ENCODE data around the gene PMEPA1. TPM values are rescaled to one million over a fixed set of nuclear protein-coding genes. Genes with fewer than 3 reads are reported as not detected.

The PMEPA1 gene, protein sequence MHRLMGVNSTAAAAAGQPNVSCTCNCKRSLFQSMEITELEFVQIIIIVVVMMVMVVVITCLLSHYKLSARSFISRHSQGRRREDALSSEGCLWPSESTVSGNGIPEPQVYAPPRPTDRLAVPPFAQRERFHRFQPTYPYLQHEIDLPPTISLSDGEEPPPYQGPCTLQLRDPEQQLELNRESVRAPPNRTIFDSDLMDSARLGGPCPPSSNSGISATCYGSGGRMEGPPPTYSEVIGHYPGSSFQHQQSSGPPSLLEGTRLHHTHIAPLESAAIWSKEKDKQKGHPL
- total RNA-seq, result 100 to 1,000 TPM in 1 of 2 donors, 10 to 100 TPM in 1; 96.5 to 245 TPM

DNA sequence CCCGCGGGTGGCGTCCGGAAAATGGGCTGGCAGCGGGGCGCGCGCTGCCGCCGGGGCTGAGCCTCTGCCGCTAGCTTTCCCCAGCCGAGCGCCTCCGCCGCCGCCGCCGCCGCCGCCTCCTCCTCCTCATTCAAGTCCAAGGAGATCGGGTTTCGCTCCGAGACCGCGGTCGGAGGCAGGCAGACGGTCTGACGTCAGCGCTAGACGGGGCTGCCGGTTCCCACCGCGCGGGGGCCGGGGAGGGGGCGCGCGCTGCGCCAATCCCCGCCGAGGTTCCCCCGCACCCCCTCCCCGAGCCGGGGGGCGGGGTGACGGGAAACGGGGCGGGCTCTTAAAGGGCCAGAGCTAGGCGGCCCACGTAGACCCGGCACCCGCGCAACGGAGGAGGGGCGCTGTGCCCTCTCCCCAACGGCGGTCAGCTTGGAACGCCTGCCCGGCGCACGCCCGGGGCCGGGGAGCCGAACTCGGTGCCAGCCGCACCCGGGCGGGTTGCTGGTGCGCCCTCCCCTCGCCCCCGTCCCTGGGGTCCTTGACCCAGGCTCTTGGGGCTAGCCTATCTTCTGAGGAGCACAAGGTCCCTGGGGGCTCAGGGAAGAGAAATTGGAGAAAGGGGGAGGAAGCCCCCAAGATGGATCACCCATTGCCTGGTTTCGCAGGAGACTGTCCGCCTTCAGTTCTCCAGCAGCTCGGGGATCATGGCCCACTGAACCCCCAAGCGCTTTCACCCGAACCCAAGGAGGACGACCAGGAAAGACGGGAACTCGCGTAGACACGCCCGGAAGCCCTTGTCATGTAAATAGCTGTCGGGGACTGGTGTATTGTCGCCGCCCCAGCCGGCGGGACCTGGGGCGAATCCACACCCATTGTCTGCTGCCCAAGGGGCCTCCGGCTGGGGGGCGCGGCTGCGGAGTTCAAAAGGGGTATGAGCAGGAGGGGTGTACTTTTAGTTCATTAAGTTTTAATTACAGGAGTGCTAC lies at the start of gene PMEPA1:
TSS of gene PMEPA1 (minus strand) at position 193 of the 977 bp plus-strand sequence. CDS start 433 bp downstream, outside the sequence.
- no peaks in the 10 kb centered on the region for H3K4me1 ChIP-seq (replicated peaks)

DNA sequence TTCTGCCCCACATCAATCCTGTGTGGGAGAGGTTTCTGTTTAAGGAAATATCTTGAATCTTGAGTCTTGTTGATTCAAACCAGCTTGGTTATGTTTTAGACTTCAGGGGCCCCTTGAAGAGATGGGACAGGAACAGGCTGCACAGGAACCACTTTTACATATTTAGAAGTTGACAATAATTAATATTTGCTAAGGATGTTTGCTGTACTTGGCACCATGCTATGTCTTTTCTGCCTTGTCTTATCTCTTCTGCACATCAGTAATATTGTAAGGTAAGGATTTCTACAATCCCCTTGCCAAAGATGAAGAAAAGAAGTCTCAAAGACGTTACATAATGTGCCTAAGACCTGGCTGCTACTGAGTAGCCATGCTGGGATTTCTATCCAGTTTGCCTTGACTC lies 48.0 kb upstream of the PMEPA1 start:
- DNase-seq (ENCODE audit: low spot score), result peak; percentile 58
- Histone ChIP-seq H3K4me1 (replicated peaks) (peaks cover 14% of the 10 kb centered on the region), H3K4me3 (no peak overlapping the region), H3K36me3 (no peaks in the 10 kb centered on the region), H3K9me3 (no peaks in the 10 kb centered on the region), H3K27me3 (replicated peaks; ENCODE audit: insufficient read depth) (no peaks in the 10 kb centered on the region), H3K27ac (peak overlapping the region; percentile 88 to 93)
- TF ChIP-seq POLR2AphosphoS5 (IDR thresholded peaks at IDR 0.05) (peak; percentile 84), POLR2A (IDR thresholded peaks at IDR 0.05) (no peak)
- WGBS, result 12% methylated on average over 1 of the region's 1 CpG
- intact Hi-C loops (cut with DNase I), result no loop called here

More for the DNA sequence above, at the start of gene PMEPA1:
- peak; percentile 92 for TF ChIP-seq POLR2AphosphoS5 (IDR thresholded peaks at IDR 0.05)
- TF ChIP-seq, protein P1, sequence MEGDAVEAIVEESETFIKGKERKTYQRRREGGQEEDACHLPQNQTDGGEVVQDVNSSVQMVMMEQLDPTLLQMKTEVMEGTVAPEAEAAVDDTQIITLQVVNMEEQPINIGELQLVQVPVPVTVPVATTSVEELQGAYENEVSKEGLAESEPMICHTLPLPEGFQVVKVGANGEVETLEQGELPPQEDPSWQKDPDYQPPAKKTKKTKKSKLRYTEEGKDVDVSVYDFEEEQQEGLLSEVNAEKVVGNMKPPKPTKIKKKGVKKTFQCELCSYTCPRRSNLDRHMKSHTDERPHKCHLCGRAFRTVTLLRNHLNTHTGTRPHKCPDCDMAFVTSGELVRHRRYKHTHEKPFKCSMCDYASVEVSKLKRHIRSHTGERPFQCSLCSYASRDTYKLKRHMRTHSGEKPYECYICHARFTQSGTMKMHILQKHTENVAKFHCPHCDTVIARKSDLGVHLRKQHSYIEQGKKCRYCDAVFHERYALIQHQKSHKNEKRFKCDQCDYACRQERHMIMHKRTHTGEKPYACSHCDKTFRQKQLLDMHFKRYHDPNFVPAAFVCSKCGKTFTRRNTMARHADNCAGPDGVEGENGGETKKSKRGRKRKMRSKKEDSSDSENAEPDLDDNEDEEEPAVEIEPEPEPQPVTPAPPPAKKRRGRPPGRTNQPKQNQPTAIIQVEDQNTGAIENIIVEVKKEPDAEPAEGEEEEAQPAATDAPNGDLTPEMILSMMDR (IDR thresholded peaks at IDR 0.05), result peak in 2 of 4 experiments; percentile 34 to 73
- TF ChIP-seq POLR2A (IDR thresholded peaks at IDR 0.05), result peak; percentile 95
- Histone ChIP-seq H3K36me3 (no peaks in the 10 kb centered on the region), H3K27ac (peak within 1 kb of the TSS; percentile 98 to 99), H3K4me3 (peak within 1 kb of the TSS; percentile 78 to 81), H3K27me3 (replicated peaks; ENCODE audit: insufficient read depth) (no peaks in the 10 kb centered on the region), H3K9me3 (no peaks in the 10 kb centered on the region)
- WGBS, result under 1% methylated on average over 45 of the region's 92 CpGs
- intact Hi-C loops (cut with DNase I), result loop anchor here (5.0 to 10.0 kb wide), 2 partner anchors 53 to 315 kb away; partner anchors contain the start of gene RBM38
- DNase-seq (ENCODE audit: low spot score), result peak; percentile 95

DNA sequence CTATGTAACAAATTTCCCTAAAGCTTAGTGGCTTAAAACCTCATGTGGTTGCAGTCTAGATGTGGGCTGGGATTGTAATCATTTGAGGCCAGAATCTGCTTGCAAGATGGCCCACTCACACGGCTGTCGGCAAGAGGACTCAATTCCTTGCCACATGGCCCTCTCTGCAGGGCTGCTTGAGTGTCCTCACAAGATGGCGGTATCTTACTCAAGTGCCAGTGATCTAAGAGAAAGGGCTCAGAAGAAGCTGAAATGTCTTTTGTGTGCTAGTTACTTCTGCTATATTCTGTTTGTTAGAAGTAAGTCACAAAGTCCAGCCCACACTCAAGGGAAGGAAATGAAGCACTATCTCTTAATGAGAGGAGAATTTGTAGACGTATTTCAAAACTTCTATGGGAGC lies 47.1 kb upstream of the PMEPA1 start:
- H3K4me3 ChIP-seq, result no peak overlapping the region
- H3K4me1 ChIP-seq (replicated peaks), result peaks cover 8% of the 10 kb centered on the region
- intact Hi-C loops (cut with DNase I), result no loop called here
- TF ChIP-seq POLR2A (IDR thresholded peaks at IDR 0.05), result no peak
- TF ChIP-seq, protein P1 (IDR thresholded peaks at IDR 0.05), result no peak
- TF ChIP-seq POLR2AphosphoS5 (IDR thresholded peaks at IDR 0.05), result no peak
- WGBS, result 90% methylated on average over 4 of the region's 4 CpGs
- peak overlapping the region; percentile 79 to 93 for H3K27ac ChIP-seq
- no peaks in the 10 kb centered on the region for H3K9me3 ChIP-seq
- H3K27me3 ChIP-seq (replicated peaks; ENCODE audit: insufficient read depth), result no peaks in the 10 kb centered on the region
- no peak for DNase-seq (ENCODE audit: low spot score)
- H3K36me3 ChIP-seq, result no peaks in the 10 kb centered on the region

DNA sequence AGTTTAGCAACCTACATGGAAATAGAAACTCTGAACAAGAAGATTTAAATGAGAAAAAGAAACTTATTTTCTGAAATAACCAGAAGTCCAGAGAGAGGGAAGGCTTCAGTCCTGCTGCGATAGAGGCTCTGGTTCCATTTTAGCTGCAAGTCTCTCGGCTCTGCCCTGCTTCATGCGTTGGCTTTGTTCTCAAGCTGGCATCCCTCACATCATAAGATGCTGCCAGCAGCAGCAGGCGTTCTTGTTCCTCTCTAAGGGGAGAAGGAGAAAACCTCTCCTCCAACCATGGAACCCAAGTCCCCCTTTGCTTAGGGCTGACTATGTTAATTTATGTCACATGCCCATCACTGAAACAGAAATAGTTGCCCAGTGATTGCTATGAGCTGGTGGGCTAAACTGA lies 46.4 kb upstream of the PMEPA1 start:
- no peaks in the 10 kb centered on the region for H3K36me3 ChIP-seq
- TF ChIP-seq POLR2AphosphoS5 (IDR thresholded peaks at IDR 0.05) (no peak), POLR2A (IDR thresholded peaks at IDR 0.05) (no peak)
- TF ChIP-seq, protein P1 (IDR thresholded peaks at IDR 0.05), result no peak
- no peaks in the 10 kb centered on the region for H3K27me3 ChIP-seq (replicated peaks; ENCODE audit: insufficient read depth)
- intact Hi-C loops (cut with DNase I), result no loop called here
- DNase-seq (ENCODE audit: low spot score), result no peak
- H3K4me3 ChIP-seq, result no peak overlapping the region
- H3K9me3 ChIP-seq, result no peaks in the 10 kb centered on the region
- WGBS, result 81% methylated on average over 4 of the region's 4 CpGs
- peak overlapping the region; percentile 79 to 93 for H3K27ac ChIP-seq
- H3K4me1 ChIP-seq (replicated peaks), result peaks cover 8% of the 10 kb centered on the region

DNA sequence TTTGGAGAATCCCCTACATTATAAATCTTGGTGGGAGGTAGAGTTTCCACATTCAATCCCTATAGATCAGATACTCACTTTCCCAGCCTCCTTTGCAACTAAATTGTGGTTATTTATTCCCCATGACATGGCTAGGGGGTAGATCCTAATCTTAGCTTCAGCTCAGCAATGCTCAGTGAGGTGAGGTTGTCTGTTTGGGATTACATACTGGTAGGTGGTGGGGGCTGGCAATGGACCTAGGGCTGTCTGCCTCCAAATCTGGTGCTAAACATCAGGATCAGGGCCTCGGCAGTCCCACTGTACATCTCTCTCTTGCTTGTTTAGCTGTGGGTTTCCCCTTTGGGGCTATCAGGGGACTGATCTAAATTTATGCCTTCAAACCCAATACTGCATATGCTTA lies 45.8 kb upstream of the PMEPA1 start:
- H3K4me3 ChIP-seq, result no peak overlapping the region
- TF ChIP-seq, protein P1 (IDR thresholded peaks at IDR 0.05), result no peak
- TF ChIP-seq POLR2AphosphoS5 (IDR thresholded peaks at IDR 0.05), result no peak
- no peak for TF ChIP-seq POLR2A (IDR thresholded peaks at IDR 0.05)
- intact Hi-C loops (cut with DNase I), result no loop called here
- H3K36me3 ChIP-seq, result no peaks in the 10 kb centered on the region
- no peak for DNase-seq (ENCODE audit: low spot score)
- no peaks in the 10 kb centered on the region for H3K27me3 ChIP-seq (replicated peaks; ENCODE audit: insufficient read depth)
- H3K4me1 ChIP-seq (replicated peaks), result peaks cover 8% of the 10 kb centered on the region
- peak overlapping the region; percentile 79 to 93 for H3K27ac ChIP-seq
- no peaks in the 10 kb centered on the region for H3K9me3 ChIP-seq
- WGBS, result 87% methylated on average over 1 of the region's 1 CpG
